GM19193 (cell line): Measurements from ENCODE around the gene CYB561D2.
A peak's percentile ranks its signal among the peaks of the same experiment; 100 is the strongest.

Source experiments
- POLR2A ChIP-seq: IDR thresholded peaks from 4 replicates; pipeline ENCODE4 v1.6.1; 2011; ENCODE audit not compliant: insufficient read depth, insufficient read length; ENCODE audit errors: extremely low read depth

Gene CYB561D2, protein sequence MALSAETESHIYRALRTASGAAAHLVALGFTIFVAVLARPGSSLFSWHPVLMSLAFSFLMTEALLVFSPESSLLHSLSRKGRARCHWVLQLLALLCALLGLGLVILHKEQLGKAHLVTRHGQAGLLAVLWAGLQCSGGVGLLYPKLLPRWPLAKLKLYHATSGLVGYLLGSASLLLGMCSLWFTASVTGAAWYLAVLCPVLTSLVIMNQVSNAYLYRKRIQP

DNA sequence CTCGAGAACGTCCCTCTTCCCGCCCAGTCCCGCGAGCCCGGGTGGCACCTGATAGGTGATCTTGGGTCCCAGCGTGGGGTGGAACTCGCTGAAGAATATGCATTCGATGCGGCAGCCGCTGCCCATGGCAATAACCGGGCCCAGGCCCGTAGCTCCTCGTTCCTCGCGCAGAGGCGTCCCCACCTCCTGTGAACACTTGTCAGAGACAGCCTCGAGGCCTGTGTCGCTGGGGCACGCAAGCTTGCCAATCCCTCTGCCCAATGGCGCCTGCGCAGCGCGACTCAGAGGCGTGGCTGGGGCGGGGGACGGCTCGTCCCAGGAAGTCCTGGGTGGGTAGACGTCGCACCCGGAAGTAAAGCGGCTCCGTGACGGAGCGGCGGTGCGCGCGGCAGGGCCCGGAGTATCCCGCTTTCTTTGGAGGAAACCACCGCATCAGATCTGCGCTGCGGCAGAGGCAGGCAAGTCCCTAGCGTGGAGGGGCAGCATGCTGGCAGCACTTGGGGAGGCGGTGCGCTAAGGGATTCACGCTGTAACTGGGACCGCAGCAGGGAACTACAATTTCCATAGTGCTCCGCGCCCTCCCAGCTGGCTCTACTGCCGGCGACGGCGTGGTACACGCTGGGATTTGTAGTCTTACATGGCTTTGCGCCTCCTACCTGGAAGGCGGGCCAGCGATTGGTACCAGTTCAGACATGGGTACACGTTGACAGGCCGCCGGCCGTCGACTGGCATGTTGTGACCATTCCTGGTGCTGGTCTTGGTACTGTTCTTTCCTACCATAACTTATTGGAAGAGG is at the start of gene CYB561D2, which contains the start of gene NPRL2:
Gene CYB561D2 (plus strand): TSS at position 336 of the 796 bp plus-strand sequence. CDS start 572 bp downstream, outside the sequence.
Gene NPRL2 (minus strand): TSS at position 249 of the 796 bp plus-strand sequence. CDS start 123 bp downstream, at position 126.
- TF ChIP-seq POLR2A, result peak; percentile 96

DNA sequence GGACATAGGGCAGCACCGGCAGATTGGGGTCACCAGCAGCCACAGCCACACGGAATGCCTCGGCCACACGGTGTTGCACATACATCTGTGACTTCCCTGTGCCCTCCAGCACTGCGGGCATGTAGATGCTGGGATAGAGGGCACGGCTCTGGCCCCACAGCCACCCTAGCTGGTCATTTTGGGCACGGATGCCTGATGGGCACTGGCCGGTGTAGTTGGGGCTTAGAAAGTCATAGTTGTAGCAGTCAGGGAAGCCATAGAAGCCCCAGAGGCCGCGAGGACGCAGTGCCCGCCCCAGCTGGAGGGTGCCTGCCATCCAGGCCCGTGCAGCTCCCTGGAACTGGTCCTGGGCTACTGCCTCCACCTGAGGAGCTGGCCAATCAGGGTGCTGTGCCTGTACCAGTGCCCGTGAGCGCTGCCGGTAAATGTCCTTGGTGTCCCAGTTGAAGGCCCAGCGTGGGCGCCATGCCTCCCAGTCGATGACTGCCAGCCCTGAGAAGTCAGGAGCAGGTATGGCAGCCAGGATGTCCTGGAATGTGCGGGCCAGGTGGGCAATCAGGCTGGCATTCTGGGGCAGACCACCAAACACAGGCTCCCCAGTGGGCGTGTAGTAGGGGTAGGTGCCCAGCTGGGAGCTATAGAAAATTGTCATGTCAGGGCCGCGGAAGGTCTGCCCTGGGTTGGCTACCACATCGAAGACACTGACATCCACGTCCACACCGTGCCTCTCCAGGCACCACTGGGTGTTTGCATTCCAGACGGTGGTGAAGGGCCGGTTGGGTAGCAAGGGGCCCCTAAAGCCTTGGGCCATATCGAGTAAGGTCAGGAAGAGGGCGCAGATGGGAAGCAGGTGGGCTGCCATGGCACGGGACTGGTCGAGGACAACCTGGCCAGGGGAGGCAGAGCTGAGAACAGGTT is 48.3 kb upstream of the CYB561D2 start:
- no peak for TF ChIP-seq POLR2A

DNA sequence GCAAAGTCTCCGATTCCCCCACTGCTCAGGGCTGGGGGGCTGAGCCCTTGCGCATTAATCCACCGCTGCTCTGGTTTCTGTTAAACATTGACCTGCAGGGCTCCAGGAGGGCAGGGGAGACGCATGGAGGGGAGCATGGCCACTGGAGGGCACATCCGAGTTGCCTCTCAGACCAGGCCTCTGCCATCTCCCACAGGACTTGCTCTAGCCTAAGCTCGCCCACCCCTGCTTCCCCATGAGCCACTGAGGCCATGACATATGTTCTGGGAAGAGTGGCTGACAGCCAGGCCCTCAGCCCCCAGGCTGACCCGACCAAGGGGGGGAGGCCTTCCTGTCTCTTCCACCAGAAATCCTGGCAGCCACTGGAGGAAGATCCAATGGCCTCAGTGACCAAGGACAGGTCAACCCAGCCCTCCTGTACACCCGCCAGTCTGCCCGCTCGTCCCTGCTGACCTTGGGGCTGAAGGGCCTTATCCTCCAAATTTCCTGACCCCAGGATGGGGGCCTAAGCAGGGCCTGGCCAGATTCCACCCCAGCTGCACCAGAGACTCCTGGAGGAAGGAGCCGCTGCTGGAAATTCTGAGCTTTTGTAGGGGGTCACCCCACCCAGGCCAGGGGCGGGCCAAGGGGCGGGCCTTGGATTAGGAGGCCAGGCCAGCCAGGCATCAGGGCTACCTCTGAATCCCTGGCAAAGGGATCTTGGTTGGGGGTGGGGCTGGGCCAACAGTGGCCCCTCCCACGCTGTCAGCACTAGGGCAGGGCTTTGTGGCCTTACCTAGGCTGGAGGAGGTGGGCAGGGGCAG is 47.4 kb upstream of the CYB561D2 start, which contains the start of gene HYAL1:
Gene HYAL1 (minus strand): TSS at position 562 of the 803 bp plus-strand sequence. CDS start 618 bp downstream, outside the sequence.
- TF ChIP-seq POLR2A, result no peak

DNA sequence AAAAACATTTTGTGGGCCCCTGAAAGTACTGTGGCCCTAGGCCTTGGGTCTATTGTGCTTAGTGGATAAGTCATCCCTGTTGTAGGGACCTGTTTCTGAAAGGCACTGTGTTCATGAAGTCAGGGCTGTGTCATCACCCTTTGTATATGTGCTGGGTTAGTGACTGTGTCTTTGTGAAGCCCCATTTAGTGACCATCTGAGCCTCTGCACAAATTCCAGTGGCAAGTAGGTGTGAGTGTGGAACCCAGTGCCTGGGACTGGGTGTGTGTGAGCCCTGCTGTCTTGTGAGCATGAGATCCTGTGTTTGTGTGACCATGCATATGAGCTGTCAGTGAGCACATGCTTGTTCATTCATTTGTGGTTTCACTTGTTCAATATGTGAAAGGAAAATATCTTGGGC is 46.1 kb upstream of the CYB561D2 start:
- no peak for TF ChIP-seq POLR2A

DNA sequence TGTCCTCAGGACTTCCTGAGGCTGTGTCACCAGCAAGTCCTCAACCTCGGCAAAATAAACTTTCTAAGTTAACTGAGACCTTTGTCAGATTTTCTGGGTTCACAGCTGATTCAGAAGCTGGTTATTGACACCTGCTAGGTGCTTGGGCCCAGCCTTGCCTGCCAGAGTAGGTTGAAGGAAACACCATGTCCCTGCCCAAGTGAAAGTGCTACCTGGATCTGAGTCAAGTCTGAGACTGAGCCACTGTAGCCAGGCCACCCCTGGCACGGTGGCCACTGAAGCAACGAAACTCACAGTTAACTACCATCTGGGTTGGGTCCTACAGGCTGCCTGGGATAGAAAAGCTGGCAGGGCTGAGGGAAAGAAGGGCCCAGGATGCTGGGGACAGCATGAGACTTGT is 36.3 kb upstream of the CYB561D2 start:
- no peak for TF ChIP-seq POLR2A

DNA sequence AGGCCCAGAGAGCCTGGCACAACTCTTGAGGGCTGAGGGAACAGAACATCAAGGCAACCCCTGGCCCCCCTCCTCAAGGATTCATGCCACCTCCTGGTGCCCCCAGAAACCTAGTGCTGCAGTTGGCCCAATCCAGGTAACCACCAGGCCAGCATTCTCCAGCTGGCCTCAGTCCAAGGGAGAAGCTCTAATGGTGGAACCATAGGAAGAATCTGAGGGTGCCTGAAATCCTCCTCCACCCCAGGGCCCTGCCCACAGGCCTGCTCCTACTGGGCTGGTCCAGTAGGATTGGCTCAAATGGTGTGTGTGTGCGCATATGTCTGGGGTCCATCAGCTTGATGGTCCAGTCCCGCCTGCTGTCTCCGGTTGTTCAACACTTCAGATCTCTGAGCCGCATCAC is 35.8 kb upstream of the CYB561D2 start:
- no peak for TF ChIP-seq POLR2A

DNA sequence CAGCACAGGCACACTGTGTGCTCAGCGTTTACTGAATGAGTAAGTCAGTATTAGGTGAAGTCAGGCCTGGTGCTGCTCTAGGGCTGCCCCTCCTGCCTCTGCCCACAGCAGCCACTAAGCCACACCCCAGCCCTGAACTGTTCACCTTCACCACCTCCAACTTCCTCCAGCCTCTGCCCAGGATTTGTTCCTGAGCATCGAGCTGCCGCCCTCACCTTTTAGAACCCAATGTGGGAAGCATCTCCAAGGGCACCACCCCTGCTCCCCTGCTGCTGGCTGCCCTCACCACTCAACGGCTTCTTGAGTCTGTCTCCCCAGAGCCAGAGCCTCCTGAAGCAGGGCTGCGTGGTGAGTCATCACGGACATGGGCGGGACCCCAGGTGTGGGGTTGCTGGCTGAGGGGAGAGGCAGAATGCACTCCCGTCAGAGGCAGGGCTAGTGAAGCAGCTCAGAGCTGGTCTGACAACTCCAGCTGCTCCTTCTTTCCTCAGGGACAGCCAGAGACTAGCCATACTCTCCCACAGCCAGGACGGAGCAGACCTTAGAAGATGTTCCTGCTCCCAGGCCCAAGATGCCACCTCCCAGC is 33.9 kb upstream of the CYB561D2 start:
- TF ChIP-seq POLR2A, result no peak

DNA sequence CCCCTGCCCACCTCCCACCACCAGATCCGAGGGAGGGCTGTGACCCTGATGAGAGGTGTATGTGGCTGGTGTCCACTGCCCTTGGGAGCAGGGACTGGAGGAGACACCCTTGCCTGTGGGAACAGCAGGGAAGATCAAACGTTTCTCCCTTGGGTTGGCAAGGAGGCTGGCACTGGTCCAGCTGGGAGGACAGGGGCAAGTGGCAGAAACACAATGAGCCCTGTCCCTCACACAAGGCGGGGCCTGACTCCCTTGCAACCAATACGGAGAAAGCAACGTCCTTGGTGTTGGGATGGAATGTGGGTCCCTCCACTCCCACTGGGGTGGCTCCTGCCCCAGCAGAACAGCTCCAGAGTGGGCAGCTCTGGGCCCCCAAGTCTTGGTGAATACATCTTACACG is 33.4 kb upstream of the CYB561D2 start:
- TF ChIP-seq POLR2A, result no peak

DNA sequence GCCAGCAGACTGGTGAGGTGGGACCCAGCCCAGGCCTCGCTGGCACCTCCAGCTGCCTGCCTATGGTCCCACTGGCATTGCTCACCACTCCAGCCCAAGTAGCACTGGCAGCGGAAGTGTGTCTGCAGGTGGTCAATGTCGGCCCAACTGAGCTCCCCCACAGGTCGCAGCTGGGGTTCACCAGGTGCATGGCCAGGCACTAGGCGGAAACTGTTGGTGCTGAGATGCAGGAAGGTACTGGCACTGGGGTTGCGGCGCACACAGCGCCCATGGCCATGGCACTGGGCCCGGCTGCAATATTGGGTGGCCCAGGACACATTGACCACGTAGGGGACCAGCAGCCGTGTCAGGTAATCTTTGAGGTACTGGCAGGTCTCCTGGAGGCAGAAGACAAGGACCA is 32.5 kb upstream of the CYB561D2 start:
- no peak for TF ChIP-seq POLR2A

DNA sequence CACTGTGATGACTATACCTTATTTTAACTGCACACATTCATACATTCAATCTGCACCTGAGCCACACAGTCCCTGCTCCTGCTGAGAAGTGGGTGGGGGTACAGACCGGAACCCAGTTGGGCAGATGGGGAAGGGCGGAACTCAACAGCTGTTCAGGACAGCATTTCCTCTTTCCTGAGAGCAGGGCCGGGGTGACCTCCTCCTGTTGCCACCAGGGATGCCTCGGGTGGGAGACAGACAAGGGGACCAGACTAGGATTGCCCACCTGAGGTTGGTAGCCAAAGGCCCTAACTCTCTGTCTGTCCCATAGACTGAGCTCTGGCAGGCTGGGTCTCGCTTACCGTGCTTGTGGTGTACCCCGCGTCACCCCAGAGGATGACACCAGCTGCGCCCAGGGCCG is 32.0 kb upstream of the CYB561D2 start:
- TF ChIP-seq POLR2A, result no peak

DNA sequence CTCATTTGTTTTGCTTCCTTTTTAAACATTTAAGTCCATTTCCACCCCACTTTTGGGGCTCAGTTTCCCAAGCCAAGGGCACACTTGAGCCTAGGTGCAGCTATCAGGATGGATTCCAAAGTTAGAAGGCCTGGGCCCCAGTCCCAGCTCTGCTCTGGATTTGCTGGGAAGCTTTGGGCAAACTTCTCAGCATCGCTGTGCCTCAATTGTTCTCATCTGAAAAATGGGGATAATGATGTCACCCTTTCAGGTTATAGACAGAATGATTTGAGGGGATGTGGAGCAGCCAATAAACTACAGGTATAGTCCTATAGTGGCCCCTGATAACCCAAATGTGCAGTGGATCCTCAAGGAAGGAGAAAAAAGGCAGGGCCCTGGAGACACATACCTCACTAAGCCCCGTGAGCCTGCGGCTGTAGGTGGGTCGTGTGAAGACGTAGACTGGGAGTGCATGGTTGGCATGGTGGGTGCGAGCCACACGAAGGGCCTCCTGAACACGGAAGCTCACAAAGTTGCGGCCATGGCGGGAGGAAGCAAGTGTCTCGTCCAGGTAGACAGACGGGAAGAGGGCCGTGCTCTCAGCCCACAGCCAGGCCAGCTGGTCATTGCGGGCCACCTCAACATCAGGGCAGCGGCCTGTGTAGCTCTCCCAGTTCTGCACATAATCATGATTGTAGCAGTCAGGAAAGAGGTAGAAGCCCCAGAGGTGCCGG is 31.3 kb upstream of the CYB561D2 start:
- TF ChIP-seq POLR2A, result no peak

DNA sequence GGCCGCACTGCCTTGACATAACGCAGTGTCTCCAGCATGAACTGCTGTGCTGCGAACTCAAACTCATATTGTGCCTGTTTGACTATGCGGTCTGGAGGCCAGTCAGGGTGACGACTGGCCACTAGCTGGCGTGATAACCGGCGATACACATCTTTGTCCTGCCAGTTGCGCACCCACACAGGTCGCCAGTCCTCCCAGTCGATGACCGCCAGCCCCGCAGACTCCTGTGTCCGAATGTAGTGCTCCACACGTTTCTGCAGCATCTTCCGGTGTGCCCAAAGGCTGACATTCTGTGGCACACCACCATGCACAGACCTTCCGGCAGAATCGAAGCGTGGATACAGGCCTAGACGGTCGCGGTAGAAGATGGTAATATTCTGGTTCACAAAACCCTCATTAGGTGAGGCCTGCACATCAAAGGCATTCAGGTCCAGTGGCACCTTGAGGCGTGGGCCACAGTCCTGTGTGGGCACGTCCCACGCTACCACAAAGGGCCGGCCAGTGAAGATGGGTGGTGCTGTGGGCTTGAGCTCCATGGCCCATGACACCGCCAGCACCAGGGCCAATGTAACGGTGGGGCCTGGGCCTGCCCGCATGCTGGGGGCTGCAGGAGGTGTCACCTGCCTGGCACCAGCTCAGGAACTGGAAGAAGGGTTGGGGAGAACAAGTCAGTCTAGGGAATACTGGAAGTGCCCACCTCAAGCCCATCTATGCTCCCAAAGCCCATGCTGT is 30.6 kb upstream of the CYB561D2 start:
- TF ChIP-seq POLR2A, result no peak
